AG10803 (cell line): ENCODE data around the gene NSG1.

ENCODE experiments used
- DNase-seq: peaks from one replicate; pipeline ENCODE4 v3.0.0; 2010; ENCODE audit warnings: low read depth
- H3K4me3 ChIP-seq: 2 replicates; pipeline ENCODE4 v1.5.1; 2011; ENCODE audit warnings: mild to moderate bottlenecking, low read length, control low read depth
- CTCF ChIP-seq: conservative IDR thresholded peaks from 2 replicates; pipeline ENCODE4 v1.5.1; 2011; ENCODE audit warnings: mild to moderate bottlenecking, low read length, control low read depth, inconsistent platforms

The NSG1 gene

GRCh38 chr4:4427886-4428285 lies 41.0 kb downstream of the NSG1 start:
- no peak overlapping the region for H3K4me3 ChIP-seq
- no peak for TF ChIP-seq CTCF
- DNase-seq: no peak

DNA sequence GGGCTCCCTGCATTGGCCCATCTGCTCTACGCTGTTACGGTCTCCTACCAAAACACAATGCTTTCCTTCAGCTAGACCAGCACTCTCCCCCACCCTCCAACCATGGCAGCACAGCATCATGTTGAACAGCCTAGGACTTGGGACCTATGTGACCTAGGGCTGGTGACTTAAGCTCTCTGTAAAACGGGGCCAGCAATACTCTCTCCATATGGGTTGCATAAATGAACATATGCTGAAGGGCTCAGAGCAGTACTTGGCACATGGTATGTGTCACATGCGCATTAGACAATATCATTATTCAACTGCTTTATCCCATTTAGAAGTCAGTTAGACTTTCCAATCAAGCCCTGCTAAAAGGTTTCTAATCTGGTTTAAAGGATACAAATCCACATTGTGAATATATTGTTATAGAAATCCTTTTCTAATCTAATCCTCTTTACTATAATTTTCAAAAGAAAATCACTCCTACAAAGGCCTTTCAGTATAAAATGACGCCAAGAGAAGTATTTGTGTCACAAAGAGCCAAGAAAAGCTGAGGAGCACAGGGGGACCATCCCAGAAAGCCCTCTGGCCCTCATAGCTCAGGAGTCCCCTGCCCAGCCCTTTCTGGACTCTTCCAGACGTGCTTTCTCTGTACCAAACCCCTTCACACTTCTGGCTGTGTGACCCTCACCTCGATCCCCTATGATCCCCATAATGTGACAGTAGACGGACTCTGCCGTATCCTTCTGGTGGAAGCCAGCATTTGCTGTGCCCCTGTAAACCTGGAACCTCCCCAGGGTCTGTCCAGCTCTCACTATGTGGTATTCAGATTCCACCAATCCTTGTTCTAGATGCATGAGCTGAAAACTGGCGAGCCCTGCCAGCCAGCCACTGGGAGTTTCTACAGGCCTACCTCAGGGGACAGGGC lies 42.3 kb downstream of the NSG1 start:
- TF ChIP-seq CTCF: no peak
- no peak for DNase-seq
- H3K4me3 ChIP-seq: no peak overlapping the region

GRCh38 chr4:4430492-4431195 lies 43.7 kb downstream of the NSG1 start:
- no peak overlapping the region for H3K4me3 ChIP-seq
- peak; percentile 95 for DNase-seq
- peak; percentile 92 for TF ChIP-seq CTCF

DNA sequence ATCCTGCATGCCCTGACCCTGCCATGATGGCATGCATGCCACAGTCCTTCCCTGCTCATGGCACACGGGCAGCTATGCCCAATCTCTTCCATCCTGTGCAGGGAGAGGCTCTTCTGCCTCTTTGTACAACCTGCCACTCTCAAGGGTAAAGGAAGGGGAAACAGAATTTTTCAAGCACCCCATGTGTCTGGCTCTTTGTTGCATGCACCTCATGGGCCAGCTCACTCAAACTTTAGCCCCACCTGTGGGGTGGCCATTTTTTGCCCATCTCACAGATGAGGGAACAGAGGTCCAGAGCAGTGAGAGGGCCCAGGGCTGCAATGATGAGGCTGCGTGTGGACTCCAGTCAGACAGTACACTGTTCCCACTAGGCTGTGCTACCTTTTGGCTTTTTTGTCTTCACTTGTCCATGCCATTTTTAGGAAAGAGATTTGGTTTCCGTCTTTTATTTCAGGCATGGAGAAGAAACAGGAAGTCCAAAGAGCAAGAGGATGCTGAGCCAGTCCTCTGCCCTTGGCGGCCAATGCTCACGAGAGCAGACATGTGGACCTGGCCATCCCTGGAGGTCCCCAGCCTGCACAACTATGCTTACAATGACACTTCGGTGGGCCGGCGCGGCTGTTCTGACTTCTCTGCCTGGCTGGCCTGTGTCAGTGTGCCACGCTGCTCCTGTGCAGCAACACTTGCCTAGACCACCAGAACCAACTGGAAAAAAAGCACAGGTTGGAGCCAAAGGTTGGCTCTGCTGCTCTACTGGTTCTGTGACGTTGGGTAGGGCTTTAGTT lies 45.6 kb downstream of the NSG1 start:
- DNase-seq: no peak
- TF ChIP-seq CTCF: no peak
- no peak overlapping the region for H3K4me3 ChIP-seq

DNA sequence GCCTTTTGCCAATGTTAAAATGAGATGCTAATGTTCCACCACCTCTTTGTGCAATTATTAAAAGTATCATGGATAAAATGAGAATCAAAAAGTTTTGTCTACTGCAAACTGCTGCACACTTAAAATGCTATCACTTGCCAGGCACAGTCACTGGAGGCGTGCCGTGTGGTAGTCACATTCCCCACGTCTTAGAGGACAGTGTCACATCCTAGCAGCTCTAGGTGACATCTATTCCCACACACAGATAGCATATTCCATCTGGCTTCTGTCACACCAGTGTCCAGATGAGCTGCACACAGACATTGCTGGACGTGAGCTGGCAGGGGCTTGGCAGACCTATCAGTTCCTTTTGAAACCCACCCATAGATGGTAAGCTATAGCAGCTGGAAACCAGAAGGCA lies 47.0 kb downstream of the NSG1 start:
- no peak for DNase-seq
- no peak for TF ChIP-seq CTCF
- H3K4me3 ChIP-seq: no peak overlapping the region

DNA sequence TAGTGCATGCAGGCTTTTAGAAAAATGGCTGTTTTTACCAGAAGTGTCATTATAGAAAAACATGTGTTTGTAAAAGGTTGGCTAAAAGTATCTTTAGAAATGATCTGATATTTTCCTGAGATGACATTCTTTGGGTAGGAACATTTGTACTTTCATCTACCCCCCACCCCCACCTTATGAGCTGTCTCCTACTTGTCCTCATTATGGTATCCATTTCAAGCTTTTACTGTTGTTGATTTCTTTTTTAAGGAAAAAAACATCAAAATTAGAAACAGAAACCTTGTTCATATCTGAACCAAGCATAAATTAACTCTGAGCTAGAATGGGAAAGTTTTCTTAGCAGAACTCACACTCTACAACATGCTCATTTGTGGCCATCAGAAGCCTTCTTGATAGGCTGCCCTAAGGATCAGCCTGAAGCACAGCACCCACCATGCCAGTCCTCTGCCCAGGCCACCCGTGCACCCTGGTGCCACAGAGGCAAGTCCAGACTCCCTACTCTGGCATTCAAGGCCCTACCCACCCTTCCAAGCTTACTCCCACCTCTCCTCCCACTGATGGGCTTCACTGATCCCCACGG lies 49.4 kb downstream of the NSG1 start:
- DNase-seq: no peak
- H3K4me3 ChIP-seq: no peak overlapping the region
- TF ChIP-seq CTCF: no peak
